Stomach (tissue), 9 donors: Measurements from ENCODE around the gene NAV2. TPM values are rescaled to one million over a fixed set of nuclear protein-coding genes. Genes with fewer than 3 reads are reported as not detected.

Source experiments
- DNase-seq, 2 donors: peaks; one replicate each; pipeline versions ENCODE4 v3.0.0 to v3.0.0-alpha.2; 2013 to 2019
- H3K27ac ChIP-seq, 5 donors: fragments of 200-600 bp in 4 of 5; sonication (generic) in 4 of 5; one replicate each; pipeline ENCODE4 v1.5.1; 2013 to 2019; ENCODE audit warnings: mild to moderate bottlenecking in 1 of 5, moderate library complexity in 1 of 5
- H3K27me3 ChIP-seq, 3 donors: fragments of 200-600 bp; sonication (generic); one replicate each; pipeline ENCODE4 v1.5.1; 2017 to 2019; ENCODE audit warnings: mixed run types in 1 of 3
- H3K36me3 ChIP-seq, 4 donors: fragments of 200-600 bp; sonication (generic); 1 replicate in 3 of 4; 2 replicates in 1 of 4; pipeline ENCODE4 v1.5.1; 2016 to 2019
- H3K4me1 ChIP-seq, 4 donors: fragments of 200-600 bp; sonication (generic); one replicate each; pipeline ENCODE4 v1.5.1; 2016 to 2019
- H3K4me3 ChIP-seq, 4 donors: fragments of 200-600 bp; sonication (generic) in 3 of 4; one replicate each; pipeline ENCODE4 v1.5.1; 2016 to 2019; ENCODE audit warnings: mild to moderate bottlenecking in 1 of 4
- H3K9me3 ChIP-seq, 4 donors: fragments of 200-600 bp; sonication (generic); one replicate each; pipeline ENCODE4 v1.5.1; 2016 to 2019
- EP300 ChIP-seq: sonication (generic); formaldehyde crosslinking; IDR thresholded peaks from one replicate; pipeline ENCODE4 v1.6.1; 2017; ENCODE audit warnings: antibody characterized with exemption
- POLR2A ChIP-seq, 4 donors: fragments of 450-650 bp; IDR thresholded peaks; one replicate each; pipeline ENCODE4 v1.6.1; 2016; ENCODE audit warnings: antibody characterized with exemption in 4 of 4, control low read depth in 2 of 4, mild to moderate bottlenecking in 1 of 4, moderate library complexity in 1 of 4
- POLR2AphosphoS5 ChIP-seq, 3 donors: sonication (generic); formaldehyde crosslinking; IDR thresholded peaks; one replicate each; pipeline ENCODE4 v1.6.1; 2016; ENCODE audit warnings: antibody characterized with exemption in 3 of 3
- WGBS, 5 donors: extraction: QIAGEN DNeasy Blood & Tissue Kit in 3 of 5; methylation state at CpG; one replicate each; pipeline versions ENCODE4 v1.1.5 to v1.1.7; 2013 to 2018; 5-methylcytosine and 5-hydroxymethylcytosine counted together
- intact Hi-C: fragments of 100-400 bp; cut with DNase I; formaldehyde crosslinking; loops from one replicate; pipeline ENCODE4 v1.15.1; 2023; ENCODE audit warnings: low total_unique reads
- polyA plus RNA-seq, 3 donors: library from polyadenylated mRNA; stranded (reverse); fragments of 200-250 nt; gene quantifications; one replicate each; pipeline ENCODE4 v1.2.3, GENCODE V29; 2013
- total RNA-seq, 5 donors: library from RNA; depleted of rRNA; stranded (reverse); fragments of >200 nt; gene quantifications; one replicate each; pipeline versions ENCODE4 v1.1.0 to v1.2.3, GENCODE V29; 2014 to 2016
- TF ChIP-seq, protein P1 (sequence below), 7 experiments: fragments of 450-650 bp in 4 of 7; fragments of 200-600 bp in 3 of 7; sonication (generic) in 3 of 7; IDR thresholded peaks; one replicate each; pipeline ENCODE4 v1.5.1; 2016 to 2019; ENCODE audit warnings: antibody characterized with exemption in 7 of 7, control low read depth in 2 of 7, mild to moderate bottlenecking in 1 of 7
- donor health status: healthy with polysubstance abuse.
- donor health status: Bipolar disorder and iron deficiency.
- donor health status: healthy.

NAV2 gene
- total and polyA plus RNA-seq, 8 donors: 1.8 to 92.4 (median 7.9) TPM

- Histone ChIP-seq H3K4me3 (no peak overlapping the region), H3K4me1 (peaks cover 11 to 24% (median 18%) of the 10 kb centered on the region in 4 donors), H3K27ac (no peak overlapping the region), H3K36me3 (no peaks in the 10 kb centered on the region), H3K27me3 (peaks cover 22 to 76% (median 51%) of the 10 kb centered on the region in 3 donors), H3K9me3 (peaks cover 0 to 10% (median 3%) of the 10 kb centered on the region in 4 donors)
- intact Hi-C loops: no loop called here
- no peak for DNase-seq
- 80 to 93% (median 85%) methylated on average over 1 of the region's 1 CpG for WGBS, 5 donors
- TF ChIP-seq POLR2AphosphoS5 (IDR thresholded peaks at IDR 0.05) (no peak), POLR2A (IDR thresholded peaks at IDR 0.05) (no peak), EP300 (no peak)
- TF ChIP-seq, protein P1, sequence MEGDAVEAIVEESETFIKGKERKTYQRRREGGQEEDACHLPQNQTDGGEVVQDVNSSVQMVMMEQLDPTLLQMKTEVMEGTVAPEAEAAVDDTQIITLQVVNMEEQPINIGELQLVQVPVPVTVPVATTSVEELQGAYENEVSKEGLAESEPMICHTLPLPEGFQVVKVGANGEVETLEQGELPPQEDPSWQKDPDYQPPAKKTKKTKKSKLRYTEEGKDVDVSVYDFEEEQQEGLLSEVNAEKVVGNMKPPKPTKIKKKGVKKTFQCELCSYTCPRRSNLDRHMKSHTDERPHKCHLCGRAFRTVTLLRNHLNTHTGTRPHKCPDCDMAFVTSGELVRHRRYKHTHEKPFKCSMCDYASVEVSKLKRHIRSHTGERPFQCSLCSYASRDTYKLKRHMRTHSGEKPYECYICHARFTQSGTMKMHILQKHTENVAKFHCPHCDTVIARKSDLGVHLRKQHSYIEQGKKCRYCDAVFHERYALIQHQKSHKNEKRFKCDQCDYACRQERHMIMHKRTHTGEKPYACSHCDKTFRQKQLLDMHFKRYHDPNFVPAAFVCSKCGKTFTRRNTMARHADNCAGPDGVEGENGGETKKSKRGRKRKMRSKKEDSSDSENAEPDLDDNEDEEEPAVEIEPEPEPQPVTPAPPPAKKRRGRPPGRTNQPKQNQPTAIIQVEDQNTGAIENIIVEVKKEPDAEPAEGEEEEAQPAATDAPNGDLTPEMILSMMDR (IDR thresholded peaks at IDR 0.05): no peak
These were observed 441.7 kb downstream of the NAV2 start for GRCh38 chr11:20154381-20154780.

GRCh38 chr11:20155683-20156279, 443.1 kb downstream of the NAV2 start:
- DNase-seq: no peak
- TF ChIP-seq POLR2A (IDR thresholded peaks at IDR 0.05) (no peak), EP300 (no peak), POLR2AphosphoS5 (IDR thresholded peaks at IDR 0.05) (no peak)
- TF ChIP-seq, protein P1 (IDR thresholded peaks at IDR 0.05): no peak
- 6 to 10% (median 8%) methylated on average over 19 of the region's 19 CpGs for WGBS, 5 donors
- Histone ChIP-seq H3K4me3 (peak overlapping the region in 3 of 4 donors; percentile 25 to 43 (median 35)), H3K27ac (no peak overlapping the region), H3K4me1 (peaks cover 11 to 24% (median 18%) of the 10 kb centered on the region in 4 donors), H3K9me3 (peaks cover 0 to 15% (median 3%) of the 10 kb centered on the region in 4 donors), H3K27me3 (peaks cover 31 to 85% (median 65%) of the 10 kb centered on the region in 3 donors), H3K36me3 (no peaks in the 10 kb centered on the region)
- intact Hi-C loops: no loop called here

DNA sequence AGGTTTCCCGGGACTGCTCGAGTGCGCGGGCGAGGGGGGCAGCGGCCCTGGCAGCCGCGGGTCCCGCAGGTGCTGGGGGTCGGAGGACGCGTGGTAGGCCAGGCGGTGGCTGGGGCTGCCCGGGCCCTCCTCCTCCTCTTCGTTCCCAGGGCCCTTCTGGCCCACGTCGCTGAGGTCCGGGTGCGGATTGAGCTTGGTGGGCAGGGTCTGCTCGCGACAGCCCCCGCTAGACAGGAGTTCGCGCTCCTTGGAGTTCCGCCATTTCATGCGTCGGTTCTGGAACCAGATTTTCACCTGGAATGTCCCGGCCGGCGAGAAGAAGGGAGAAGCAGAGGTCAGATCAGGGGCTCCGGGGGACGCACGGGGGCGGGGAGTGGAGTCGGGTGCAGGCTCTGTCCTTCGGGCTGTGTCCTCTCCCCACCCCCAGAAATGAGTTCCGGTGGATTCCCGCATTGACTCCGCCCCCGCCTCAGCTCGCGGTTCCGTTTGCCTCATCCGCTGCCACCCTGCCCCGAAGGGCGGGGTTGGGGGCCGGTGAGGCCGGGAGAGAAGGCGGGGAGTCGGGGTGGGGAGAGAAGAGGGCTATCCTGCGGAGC, 443.7 kb downstream of the NAV2 start:
- DNase-seq: peak in 1 of 2 donors; percentile 37
- WGBS, 5 donors: 2 to 5% (median 3%) methylated on average over 33 to 51 of the region's 51 CpGs

GRCh38 chr11:20156876-20157613, 444.4 kb downstream of the NAV2 start:
- Histone ChIP-seq H3K4me3 (peak overlapping the region; percentile 19 to 43 (median 30)), H3K27ac (no peak overlapping the region), H3K4me1 (peaks cover 11 to 31% (median 19%) of the 10 kb centered on the region in 4 donors), H3K27me3 (peaks cover 37 to 90% (median 78%) of the 10 kb centered on the region in 3 donors), H3K36me3 (no peaks in the 10 kb centered on the region), H3K9me3 (peaks cover 0 to 15% (median 3%) of the 10 kb centered on the region in 4 donors)
- WGBS, 5 donors: 3 to 9% (median 3%) methylated on average over 20 to 45 of the region's 45 CpGs
- intact Hi-C loops: no loop called here
- DNase-seq: peak in 1 of 2 donors; percentile 27
- no peak for TF ChIP-seq EP300
- TF ChIP-seq, protein P1 (IDR thresholded peaks at IDR 0.05): no peak
- no peak for TF ChIP-seq POLR2AphosphoS5 (IDR thresholded peaks at IDR 0.05)
- TF ChIP-seq POLR2A (IDR thresholded peaks at IDR 0.05): no peak

More for the DNA sequence above, 443.7 kb downstream of the NAV2 start:
- Histone ChIP-seq H3K27ac (no peak overlapping the region), H3K4me1 (peaks cover 11 to 26% (median 19%) of the 10 kb centered on the region in 4 donors), H3K9me3 (peaks cover 0 to 15% (median 3%) of the 10 kb centered on the region in 4 donors), H3K4me3 (peak overlapping the region; percentile 19 to 43 (median 30)), H3K27me3 (peaks cover 32 to 89% (median 71%) of the 10 kb centered on the region in 3 donors), H3K36me3 (no peaks in the 10 kb centered on the region)
- TF ChIP-seq POLR2AphosphoS5 (IDR thresholded peaks at IDR 0.05) (no peak), EP300 (no peak), POLR2A (IDR thresholded peaks at IDR 0.05) (no peak)
- TF ChIP-seq, protein P1 (IDR thresholded peaks at IDR 0.05): no peak
- intact Hi-C loops: no loop called here
